Measurements from ENCODE around the gene BNIP5.

BNIP5 gene

DNA sequence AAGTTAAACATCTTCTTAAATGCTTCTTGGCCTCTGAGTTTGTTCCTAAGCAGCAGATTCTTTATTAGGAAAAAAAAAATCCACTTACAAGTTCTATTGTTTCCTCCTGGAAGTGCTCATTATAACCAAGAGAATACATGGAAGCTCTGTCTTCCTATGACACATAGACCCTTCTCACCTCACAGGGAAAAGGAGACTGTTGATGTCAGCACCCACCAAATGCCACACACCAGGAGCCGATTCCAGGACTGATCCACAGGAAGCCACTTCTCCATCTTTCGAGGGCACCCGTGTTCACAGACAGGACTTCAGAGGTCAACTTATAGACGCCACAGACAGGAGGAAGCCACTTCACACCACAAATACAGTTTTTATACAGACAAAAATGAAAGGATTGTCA, 13.4 kb upstream of the BNIP5 start:
- TF ChIP-seq, protein P1, sequence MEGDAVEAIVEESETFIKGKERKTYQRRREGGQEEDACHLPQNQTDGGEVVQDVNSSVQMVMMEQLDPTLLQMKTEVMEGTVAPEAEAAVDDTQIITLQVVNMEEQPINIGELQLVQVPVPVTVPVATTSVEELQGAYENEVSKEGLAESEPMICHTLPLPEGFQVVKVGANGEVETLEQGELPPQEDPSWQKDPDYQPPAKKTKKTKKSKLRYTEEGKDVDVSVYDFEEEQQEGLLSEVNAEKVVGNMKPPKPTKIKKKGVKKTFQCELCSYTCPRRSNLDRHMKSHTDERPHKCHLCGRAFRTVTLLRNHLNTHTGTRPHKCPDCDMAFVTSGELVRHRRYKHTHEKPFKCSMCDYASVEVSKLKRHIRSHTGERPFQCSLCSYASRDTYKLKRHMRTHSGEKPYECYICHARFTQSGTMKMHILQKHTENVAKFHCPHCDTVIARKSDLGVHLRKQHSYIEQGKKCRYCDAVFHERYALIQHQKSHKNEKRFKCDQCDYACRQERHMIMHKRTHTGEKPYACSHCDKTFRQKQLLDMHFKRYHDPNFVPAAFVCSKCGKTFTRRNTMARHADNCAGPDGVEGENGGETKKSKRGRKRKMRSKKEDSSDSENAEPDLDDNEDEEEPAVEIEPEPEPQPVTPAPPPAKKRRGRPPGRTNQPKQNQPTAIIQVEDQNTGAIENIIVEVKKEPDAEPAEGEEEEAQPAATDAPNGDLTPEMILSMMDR (IDR thresholded peaks at IDR 0.05; ENCODE audit: extremely low read depth, missing control alignments) = no peak
- DNase-seq (ENCODE audit: low spot score) = no peak

DNA sequence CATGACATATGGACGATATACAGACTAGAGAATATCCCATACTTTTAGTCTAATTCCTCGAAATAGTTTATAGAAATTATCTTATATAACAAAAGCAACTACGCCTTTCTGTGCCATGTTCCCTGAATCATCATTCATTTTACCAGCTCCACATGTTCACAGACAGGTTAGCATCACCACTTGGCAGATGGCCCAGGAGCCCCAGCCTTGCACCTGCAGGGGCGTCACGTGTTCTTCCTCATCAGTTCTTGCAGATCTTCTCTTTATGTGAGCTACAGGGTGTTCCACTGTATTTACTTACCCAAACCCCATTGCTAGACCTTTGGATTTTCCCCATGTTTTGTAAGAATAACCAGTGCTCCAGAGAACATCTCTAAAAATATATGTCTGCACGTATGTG, 12.6 kb upstream of the BNIP5 start:
- DNase-seq (ENCODE audit: low spot score) = no peak
- TF ChIP-seq, protein P1 (IDR thresholded peaks at IDR 0.05; ENCODE audit: extremely low read depth, missing control alignments) = no peak

DNA sequence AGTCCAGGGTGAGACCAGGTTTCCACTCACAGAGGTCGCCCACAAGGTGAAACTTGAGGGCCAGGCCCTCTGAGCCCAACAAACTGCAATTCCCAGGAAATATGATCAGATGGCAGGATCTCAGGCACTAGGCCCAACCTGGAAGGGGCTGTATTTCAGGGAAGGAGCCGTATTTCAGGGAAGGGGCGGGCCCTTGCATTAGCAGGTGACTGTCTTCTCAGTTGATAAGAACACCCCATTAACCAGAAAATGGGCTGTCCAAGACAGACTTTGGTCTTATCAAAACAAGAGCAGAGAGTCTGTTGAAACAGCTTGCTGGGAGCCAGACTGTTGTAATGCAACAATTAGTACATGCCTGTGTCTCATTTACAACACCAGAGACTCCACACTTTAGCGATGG, 10.9 kb upstream of the BNIP5 start:
- TF ChIP-seq, protein P1 (IDR thresholded peaks at IDR 0.05; ENCODE audit: extremely low read depth, missing control alignments) = no peak

DNA sequence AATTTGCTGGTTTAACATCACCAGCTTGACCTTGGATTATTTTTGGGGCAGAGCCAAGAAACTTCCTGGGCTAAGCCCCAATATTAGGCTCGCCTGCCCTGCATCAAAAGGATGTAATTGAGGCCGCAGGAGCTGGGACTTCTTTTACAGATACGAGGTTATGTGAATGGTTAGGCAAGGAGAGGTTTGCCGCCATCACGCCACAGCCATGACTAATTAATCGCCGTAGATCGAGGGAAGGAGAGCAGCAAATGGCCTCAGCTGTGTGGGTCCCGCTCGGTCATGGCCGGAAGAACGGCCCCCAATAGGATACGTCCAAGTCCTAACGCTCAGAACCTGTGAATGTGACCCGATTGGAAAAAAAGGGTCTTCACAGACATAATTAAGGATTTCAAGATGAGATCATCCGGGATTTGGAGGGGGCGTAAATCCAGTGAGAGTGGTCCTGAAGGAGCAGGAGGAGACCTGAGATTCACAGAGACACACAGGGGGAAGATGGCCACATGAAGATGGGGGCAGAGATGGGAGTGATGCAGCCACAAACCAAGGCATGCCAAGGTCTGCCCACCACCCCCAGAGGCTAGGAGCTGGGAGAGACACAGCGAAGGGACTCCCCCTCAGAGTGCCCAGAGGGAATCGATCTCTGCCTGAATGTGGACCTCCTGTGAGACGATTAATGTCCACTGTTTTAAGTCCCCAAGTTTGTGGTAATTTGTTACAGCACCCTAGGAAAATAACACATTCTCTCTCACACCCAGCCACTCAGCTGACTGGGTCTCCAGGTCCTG, 10.0 kb upstream of the BNIP5 start:
- TF ChIP-seq, protein P1 (IDR thresholded peaks at IDR 0.05; ENCODE audit: extremely low read depth, missing control alignments) = no peak
- DNase-seq (ENCODE audit: low spot score) = no peak

More for the DNA sequence above, 10.9 kb upstream of the BNIP5 start:
- DNase-seq (ENCODE audit: low spot score) = no peak

DNA sequence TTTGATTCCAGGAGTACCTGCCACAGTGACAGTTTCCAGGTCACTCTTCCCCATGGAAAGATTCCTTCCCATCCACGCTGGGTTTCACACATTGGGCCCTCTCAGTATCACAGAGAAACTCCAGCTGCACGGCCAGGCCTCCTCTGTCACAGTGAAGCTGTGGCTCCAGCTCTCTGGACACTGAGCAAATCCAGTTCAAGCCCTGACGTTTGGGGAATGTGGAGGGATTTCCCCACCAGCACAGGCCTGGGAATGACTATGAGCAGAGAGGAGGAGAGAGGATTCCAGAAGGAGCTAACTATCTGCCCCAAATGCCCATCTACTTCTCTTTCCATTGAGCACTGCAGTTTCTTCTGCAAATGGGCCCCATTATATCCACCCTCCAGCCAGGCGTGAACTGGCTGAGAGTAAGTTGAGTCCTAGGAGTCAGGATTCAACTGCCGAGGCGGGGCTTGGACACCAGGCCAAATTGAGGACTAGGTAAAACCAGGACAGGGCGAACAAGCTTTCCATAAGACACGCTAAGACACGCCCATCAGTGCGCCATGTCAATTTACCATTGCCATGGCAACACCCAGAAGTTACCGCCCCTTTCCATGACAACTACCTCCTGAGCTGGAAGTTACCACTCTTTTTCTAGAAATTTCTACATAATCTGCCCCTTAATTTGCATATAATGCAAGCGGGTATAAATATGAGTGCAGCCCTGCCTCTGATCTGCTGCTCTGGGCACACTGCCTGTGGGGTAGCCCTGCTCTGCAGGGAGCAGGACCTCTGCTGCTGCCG, 9.2 kb upstream of the BNIP5 start:
- TF ChIP-seq, protein P1 (IDR thresholded peaks at IDR 0.05; ENCODE audit: extremely low read depth, missing control alignments) = no peak
- no peak for DNase-seq (ENCODE audit: low spot score)

DNA sequence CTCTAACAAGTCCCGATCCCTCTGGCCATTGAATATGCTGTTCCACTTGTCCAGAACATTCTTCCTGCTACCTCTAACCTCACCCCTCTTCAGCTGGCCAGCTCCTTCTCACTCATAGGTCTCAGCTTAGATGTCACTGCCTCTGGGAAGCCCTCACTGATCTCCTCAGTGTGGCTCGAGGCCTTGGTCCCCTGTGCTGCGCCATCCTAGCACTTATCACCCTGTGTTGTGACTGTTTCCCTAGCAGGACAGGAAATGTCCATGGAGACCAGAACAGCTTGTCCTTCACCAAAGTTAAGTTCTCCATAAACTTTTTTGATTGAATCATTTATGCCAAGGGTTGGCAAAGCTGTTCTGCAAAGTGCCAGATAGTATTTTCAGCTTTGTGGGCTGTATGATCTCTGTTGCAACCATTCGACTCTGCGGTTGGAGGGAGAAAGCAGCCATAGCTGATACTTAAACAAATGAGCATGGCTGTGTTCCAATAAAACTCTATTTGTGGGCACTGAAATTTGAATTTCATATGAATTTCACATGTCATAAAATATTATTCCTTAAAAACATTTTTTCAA, 6.5 kb upstream of the BNIP5 start:
- TF ChIP-seq, protein P1 (IDR thresholded peaks at IDR 0.05; ENCODE audit: extremely low read depth, missing control alignments) = no peak

More for the DNA sequence above, 6.5 kb upstream of the BNIP5 start:
- DNase-seq (ENCODE audit: low spot score) = no peak
